Glutamatergic neuron (in vitro differentiated cells): Measurements from ENCODE around the gene AGPS. TPM values are rescaled to one million over a fixed set of nuclear protein-coding genes. Genes with fewer than 3 reads are reported as not detected.

Experiments
- DNase-seq: peaks from one replicate; pipeline ENCODE4 v3.0.0; 2022
- H3K27ac Mint-ChIP-seq: one replicate; pipeline ENCODE4 v1.8.0; 2020; ENCODE audit warnings: mild to moderate bottlenecking, mixed read lengths, inconsistent platforms; ENCODE audit not compliant: unreplicated experiment
- H3K27me3 Mint-ChIP-seq: one replicate; pipeline ENCODE4 v1.8.0; 2020; ENCODE audit warnings: mild to moderate bottlenecking, moderate library complexity, mixed read lengths, inconsistent platforms; ENCODE audit not compliant: unreplicated experiment
- H3K36me3 Mint-ChIP-seq: one replicate; pipeline ENCODE4 v1.8.0; 2020; ENCODE audit warnings: mild to moderate bottlenecking, mixed read lengths, inconsistent platforms; ENCODE audit not compliant: unreplicated experiment
- H3K4me1 Mint-ChIP-seq: one replicate; pipeline ENCODE4 v1.8.0; 2020; ENCODE audit warnings: mild to moderate bottlenecking, low read depth, mixed read lengths, inconsistent platforms; ENCODE audit not compliant: unreplicated experiment
- H3K4me3 Mint-ChIP-seq: one replicate; pipeline ENCODE4 v1.8.0; 2020; ENCODE audit warnings: mild to moderate bottlenecking, mixed read lengths, inconsistent platforms; ENCODE audit not compliant: unreplicated experiment
- H3K9me3 Mint-ChIP-seq: one replicate; pipeline ENCODE4 v1.8.0; 2020; ENCODE audit warnings: mild to moderate bottlenecking, moderate library complexity, mixed read lengths, inconsistent platforms; ENCODE audit not compliant: unreplicated experiment
- total RNA-seq: library from RNA; stranded (reverse); fragmentation: NEBNext Ultra II Directional; extraction: Animal tissue kit (Norgen Biotek cat#: 25700); gene quantifications from one replicate; pipeline ENCODE4 v1.2.1, GENCODE V29; 2021; ENCODE audit not compliant: unreplicated experiment
- TF ChIP-seq, protein P1 (sequence below): fragments of 200-600 bp; sonication (generic); IDR thresholded peaks from one replicate; pipeline ENCODE4 v1.5.0; 2021; ENCODE audit not compliant: partially characterized antibody, unreplicated experiment

The AGPS gene
- total RNA-seq, 1 donor from 2014 or later: 50.8 TPM

DNA sequence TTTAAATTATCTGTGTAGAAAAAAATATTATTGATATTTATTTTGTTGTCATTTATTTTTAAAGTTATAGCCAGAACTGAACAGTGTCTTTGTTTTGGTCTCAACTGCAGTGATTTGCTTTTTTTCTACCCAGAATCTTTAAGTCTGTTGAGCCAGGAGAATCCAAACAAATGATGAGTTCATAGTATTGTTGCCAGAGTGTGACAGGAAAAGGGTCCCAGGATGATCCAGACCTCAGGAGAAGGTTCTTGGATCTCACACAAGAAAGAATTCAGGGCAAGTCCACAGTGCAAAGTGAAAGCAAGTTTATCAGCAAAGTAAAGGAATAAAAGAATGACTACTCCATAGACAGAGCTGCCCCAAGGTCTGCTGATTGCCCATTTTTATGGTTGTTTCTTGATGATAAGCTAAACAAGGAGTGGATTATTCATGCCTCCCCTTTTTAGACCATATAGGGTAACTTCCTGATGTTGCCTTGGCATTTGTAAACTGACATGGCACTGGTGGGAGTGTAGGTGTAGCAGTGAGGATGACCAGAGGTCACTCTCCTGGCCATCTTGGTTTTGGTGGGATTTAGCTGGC, 127.1 kb downstream of the AGPS start:
- Mint-ChIP-seq H3K4me1 (peaks cover 17% of the 10 kb centered on the region), H3K9me3 (no peaks in the 10 kb centered on the region), H3K36me3 (no peaks in the 10 kb centered on the region), H3K27me3 (no peaks in the 10 kb centered on the region), H3K27ac (peak overlapping the region; percentile 81), H3K4me3 (no peak overlapping the region)
- DNase-seq: no peak
- TF ChIP-seq, protein P1, sequence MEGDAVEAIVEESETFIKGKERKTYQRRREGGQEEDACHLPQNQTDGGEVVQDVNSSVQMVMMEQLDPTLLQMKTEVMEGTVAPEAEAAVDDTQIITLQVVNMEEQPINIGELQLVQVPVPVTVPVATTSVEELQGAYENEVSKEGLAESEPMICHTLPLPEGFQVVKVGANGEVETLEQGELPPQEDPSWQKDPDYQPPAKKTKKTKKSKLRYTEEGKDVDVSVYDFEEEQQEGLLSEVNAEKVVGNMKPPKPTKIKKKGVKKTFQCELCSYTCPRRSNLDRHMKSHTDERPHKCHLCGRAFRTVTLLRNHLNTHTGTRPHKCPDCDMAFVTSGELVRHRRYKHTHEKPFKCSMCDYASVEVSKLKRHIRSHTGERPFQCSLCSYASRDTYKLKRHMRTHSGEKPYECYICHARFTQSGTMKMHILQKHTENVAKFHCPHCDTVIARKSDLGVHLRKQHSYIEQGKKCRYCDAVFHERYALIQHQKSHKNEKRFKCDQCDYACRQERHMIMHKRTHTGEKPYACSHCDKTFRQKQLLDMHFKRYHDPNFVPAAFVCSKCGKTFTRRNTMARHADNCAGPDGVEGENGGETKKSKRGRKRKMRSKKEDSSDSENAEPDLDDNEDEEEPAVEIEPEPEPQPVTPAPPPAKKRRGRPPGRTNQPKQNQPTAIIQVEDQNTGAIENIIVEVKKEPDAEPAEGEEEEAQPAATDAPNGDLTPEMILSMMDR: no peak

DNA sequence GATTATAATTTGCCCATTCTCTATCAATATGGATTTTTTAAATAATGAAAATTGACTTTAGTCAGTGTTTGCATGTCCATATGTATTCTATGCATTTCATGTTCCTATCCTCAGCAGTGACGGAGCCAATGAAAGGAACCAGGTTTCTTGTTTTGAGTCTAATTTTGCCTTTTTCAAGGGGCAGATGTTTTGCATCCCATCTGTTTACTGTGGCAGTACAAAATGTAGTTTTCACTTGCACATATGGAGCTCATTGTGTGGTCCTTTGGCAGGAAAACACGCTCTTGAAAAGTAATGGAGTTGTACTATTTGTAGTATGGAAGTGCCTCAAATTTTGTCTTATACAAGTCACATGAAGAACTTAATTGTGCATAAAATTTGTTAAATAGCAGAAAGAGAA, 127.8 kb downstream of the AGPS start:
- Mint-ChIP-seq H3K4me3 (peak overlapping the region; percentile 2), H3K27ac (peak overlapping the region; percentile 81), H3K4me1 (peaks cover 12% of the 10 kb centered on the region), H3K9me3 (no peaks in the 10 kb centered on the region), H3K36me3 (no peaks in the 10 kb centered on the region), H3K27me3 (no peaks in the 10 kb centered on the region)
- TF ChIP-seq, protein P1: no peak
- no peak for DNase-seq

DNA sequence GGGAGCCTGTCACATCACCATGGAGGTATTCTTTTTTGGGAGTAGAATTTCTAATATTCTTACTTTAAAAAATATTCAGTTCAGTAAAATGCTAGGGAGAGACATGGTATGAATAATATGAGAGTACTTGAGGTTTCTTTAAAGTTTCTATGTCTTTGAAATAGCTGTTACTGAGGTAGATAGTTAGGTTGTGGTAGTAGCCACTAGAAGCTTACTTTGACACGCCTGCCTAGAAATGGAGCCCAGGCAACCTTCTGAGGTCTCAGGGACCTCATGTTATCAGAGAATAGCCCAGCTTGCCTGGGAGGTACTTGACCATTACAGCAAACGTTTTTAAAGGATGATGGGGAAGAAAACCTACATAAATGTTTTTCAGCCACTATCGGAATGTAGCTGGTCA, 131.2 kb downstream of the AGPS start:
- peaks cover 16% of the 10 kb centered on the region for H3K4me1 Mint-ChIP-seq
- no peak for DNase-seq
- no peaks in the 10 kb centered on the region for H3K27me3 Mint-ChIP-seq
- H3K36me3 Mint-ChIP-seq: no peaks in the 10 kb centered on the region
- H3K9me3 Mint-ChIP-seq: no peaks in the 10 kb centered on the region
- H3K4me3 Mint-ChIP-seq: no peak overlapping the region
- TF ChIP-seq, protein P1: no peak
- no peak overlapping the region for H3K27ac Mint-ChIP-seq

DNA sequence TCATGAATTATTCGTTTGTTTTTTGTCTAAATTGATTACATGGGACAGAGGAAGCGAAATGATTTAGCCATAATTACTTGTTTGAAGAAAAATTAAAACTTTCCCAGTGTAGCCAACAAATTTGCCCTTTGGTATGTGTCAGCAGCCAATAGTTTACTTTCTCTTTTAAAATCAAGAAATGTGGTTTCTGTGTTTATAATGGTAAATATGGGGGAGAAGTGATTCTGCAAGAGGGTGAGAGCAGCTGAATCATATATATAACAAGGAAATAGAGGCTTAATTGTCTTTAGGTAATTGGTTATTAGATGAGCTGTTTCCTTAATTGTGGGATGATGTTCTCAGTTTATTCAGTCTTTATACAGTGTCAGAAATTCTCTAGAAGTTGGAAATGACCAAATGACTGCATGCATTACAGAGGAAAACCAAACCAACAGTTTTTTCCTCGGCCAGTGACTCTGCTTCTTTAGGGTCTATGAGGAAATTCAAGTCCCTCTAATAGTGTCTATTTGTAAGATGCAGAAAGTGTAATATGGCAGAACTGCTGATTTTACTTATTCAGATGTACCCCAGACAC, 132.9 kb downstream of the AGPS start:
- H3K36me3 Mint-ChIP-seq: no peaks in the 10 kb centered on the region
- DNase-seq: no peak
- TF ChIP-seq, protein P1: no peak
- H3K9me3 Mint-ChIP-seq: no peaks in the 10 kb centered on the region
- H3K4me1 Mint-ChIP-seq: peaks cover 9% of the 10 kb centered on the region
- no peaks in the 10 kb centered on the region for H3K27me3 Mint-ChIP-seq
- no peak overlapping the region for H3K27ac Mint-ChIP-seq
- H3K4me3 Mint-ChIP-seq: no peak overlapping the region

DNA sequence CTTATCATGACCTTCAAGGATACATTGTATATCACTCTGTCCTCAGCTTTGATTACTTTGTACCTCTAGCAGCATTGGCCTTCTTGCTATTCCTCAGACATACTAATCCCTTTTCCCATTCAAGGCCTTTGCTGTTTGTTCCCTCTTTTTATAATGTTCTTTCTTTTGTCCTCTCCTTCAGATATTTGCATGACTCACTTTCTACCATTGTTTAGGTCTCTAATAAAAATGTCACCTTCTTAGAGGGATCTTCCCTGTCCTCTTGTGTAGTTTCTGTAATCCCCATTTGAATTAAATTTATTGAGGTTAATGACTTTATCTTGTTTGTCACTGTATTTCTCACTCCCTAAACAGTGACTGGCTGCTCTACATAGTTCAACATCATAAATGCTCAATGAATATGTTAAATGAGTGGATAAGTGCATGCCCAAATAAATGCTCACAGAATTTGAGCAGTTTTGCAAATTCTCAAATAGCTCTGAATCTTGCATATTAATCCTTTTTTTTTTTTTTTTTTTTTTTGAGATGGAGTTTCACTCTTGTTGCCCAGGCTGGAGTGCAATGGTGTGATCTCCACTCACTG, 135.9 kb downstream of the AGPS start:
- H3K27me3 Mint-ChIP-seq: no peaks in the 10 kb centered on the region
- DNase-seq: no peak
- peak overlapping the region; percentile 8 for H3K27ac Mint-ChIP-seq
- no peaks in the 10 kb centered on the region for H3K9me3 Mint-ChIP-seq
- H3K4me3 Mint-ChIP-seq: no peak overlapping the region
- H3K4me1 Mint-ChIP-seq: peaks cover 6% of the 10 kb centered on the region
- no peaks in the 10 kb centered on the region for H3K36me3 Mint-ChIP-seq
- TF ChIP-seq, protein P1: no peak
